ENCODE measurements around the gene CHD6.

CHD6 gene

GRCh38 chr20:41424011-41424410 is 194.2 kb downstream of the CHD6 start:
- no peak for FAIRE-seq

GRCh38 chr20:41422953-41423352 is 195.2 kb downstream of the CHD6 start:
- no peak for FAIRE-seq

- FAIRE-seq: no peak
Measured at GRCh38 chr20:41418739-41419293, 199.4 kb downstream of the CHD6 start.

GRCh38 chr20:41418031-41418430 is 200.1 kb downstream of the CHD6 start:
- FAIRE-seq: no peak

- no peak for FAIRE-seq
Measured at GRCh38 chr20:41415191-41415590, 203.0 kb downstream of the CHD6 start.

GRCh38 chr20:41413169-41413568 is 205.0 kb downstream of the CHD6 start:
- FAIRE-seq: no peak

- FAIRE-seq: no peak
Measured at GRCh38 chr20:41412324-41413120, 205.7 kb downstream of the CHD6 start.

- peak; percentile 75 for FAIRE-seq
Measured at GRCh38 chr20:41411391-41411847, 206.8 kb downstream of the CHD6 start.

- no peak for FAIRE-seq
Measured at GRCh38 chr20:41408986-41409385, 209.2 kb downstream of the CHD6 start.

- no peak for FAIRE-seq
Measured at GRCh38 chr20:41408156-41408794, 209.9 kb downstream of the CHD6 start.

- FAIRE-seq: no peak
Measured at GRCh38 chr20:41407607-41408006, 210.6 kb downstream of the CHD6 start.

GRCh38 chr20:41406896-41407444 is 211.2 kb downstream of the CHD6 start:
- no peak for FAIRE-seq

- no peak for FAIRE-seq
Measured at GRCh38 chr20:41406353-41406752, 211.8 kb downstream of the CHD6 start.

GRCh38 chr20:41405436-41405835 is 212.7 kb downstream of the CHD6 start:
- FAIRE-seq: no peak

- FAIRE-seq: no peak
Measured at GRCh38 chr20:41403604-41404003, 214.6 kb downstream of the CHD6 start.

- FAIRE-seq: no peak
Measured at GRCh38 chr20:41398408-41398807, 219.8 kb downstream of the CHD6 start.

- no peak for FAIRE-seq
Measured at GRCh38 chr20:41395667-41396664, 222.2 kb downstream of the CHD6 start.

- FAIRE-seq: no peak
Measured at GRCh38 chr20:41394931-41395666, 223.1 kb downstream of the CHD6 start.

- no peak for FAIRE-seq
Measured at GRCh38 chr20:41394081-41394480, 224.1 kb downstream of the CHD6 start.

- no peak for FAIRE-seq
Measured at GRCh38 chr20:41393705-41394066, 224.5 kb downstream of the CHD6 start.

- FAIRE-seq: no peak
Measured at GRCh38 chr20:41392871-41393704, 225.1 kb downstream of the CHD6 start.
